ENCODE results near the gene CFL2. TPM values are rescaled to one million over a fixed set of nuclear protein-coding genes. Genes with fewer than 3 reads are reported as not detected.

CFL2 gene
- total and polyA plus RNA-seq, 8 donors: 22.0 to 214 (median 43.0) TPM

- Histone ChIP-seq H3K4me3 (no peak overlapping the region), H3K27me3 (no peaks in the 10 kb centered on the region), H3K27ac (peak overlapping the region in 1 of 5 donors; percentile 16), H3K36me3 (no peaks in the 10 kb centered on the region), H3K4me1 (no peaks in the 10 kb centered on the region), H3K9me3 (peaks cover 0 to 7% (median 0%) of the 10 kb centered on the region in 4 donors)
- intact Hi-C loops (cut with DNase I; ENCODE audit: low total_unique reads): no loop called here
- DNase-seq: peak in 1 of 2 donors; percentile 73
- TF ChIP-seq EP300 (IDR thresholded peaks at IDR 0.05) (no peak), POLR2AphosphoS5 (IDR thresholded peaks at IDR 0.05) (no peak), CTCF (IDR thresholded peaks at IDR 0.05) (no peak), POLR2A (IDR thresholded peaks at IDR 0.05) (no peak)
- 32 to 45% (median 38%) methylated on average over 2 of the region's 2 CpGs for WGBS, 5 donors
Measured at GRCh38 chr14:34665785-34666435, 48.5 kb downstream of the CFL2 start.

- Histone ChIP-seq H3K4me3 (no peak overlapping the region), H3K27me3 (no peaks in the 10 kb centered on the region), H3K9me3 (peaks cover 0 to 7% (median 0%) of the 10 kb centered on the region in 4 donors), H3K27ac (no peak overlapping the region), H3K4me1 (no peaks in the 10 kb centered on the region), H3K36me3 (no peaks in the 10 kb centered on the region)
- intact Hi-C loops (cut with DNase I; ENCODE audit: low total_unique reads): no loop called here
- 87 to 97% (median 89%) methylated on average over 4 of the region's 4 CpGs for WGBS, 5 donors
- TF ChIP-seq POLR2A (IDR thresholded peaks at IDR 0.05): no peak
- no peak for TF ChIP-seq POLR2AphosphoS5 (IDR thresholded peaks at IDR 0.05)
- no peak for TF ChIP-seq CTCF (IDR thresholded peaks at IDR 0.05)
- no peak for TF ChIP-seq EP300 (IDR thresholded peaks at IDR 0.05)
- no peak for DNase-seq
Measured at GRCh38 chr14:34662561-34663088, 51.8 kb downstream of the CFL2 start.

- no peaks in the 10 kb centered on the region for H3K4me1 ChIP-seq
- H3K27ac ChIP-seq: no peak overlapping the region
- peaks cover 0 to 7% (median 0%) of the 10 kb centered on the region in 4 donors for H3K9me3 ChIP-seq
- no peaks in the 10 kb centered on the region for H3K36me3 ChIP-seq
- TF ChIP-seq POLR2AphosphoS5 (IDR thresholded peaks at IDR 0.05): no peak
- no peak for TF ChIP-seq CTCF (IDR thresholded peaks at IDR 0.05)
- TF ChIP-seq POLR2A (IDR thresholded peaks at IDR 0.05): no peak
- TF ChIP-seq EP300 (IDR thresholded peaks at IDR 0.05): no peak
- intact Hi-C loops (cut with DNase I; ENCODE audit: low total_unique reads): no loop called here
- DNase-seq: no peak
- no peak overlapping the region for H3K4me3 ChIP-seq
- H3K27me3 ChIP-seq: no peaks in the 10 kb centered on the region
Measured at GRCh38 chr14:34660796-34661195, 53.6 kb downstream of the CFL2 start.

Small RNAs within 50 kb of the gene (small RNA-seq; reads per million reads assigned to genes)
- gene RNU6-1261P: 0 reads per million in 4 donors

Other genes with a start within 250 kb of the CFL2 start
- gene EAPP, start 174.9 kb downstream of the CFL2 start, total RNA-seq: 10 to 100 TPM; 15.8 to 95.3 (median 30.1) TPM
- gene EAPP, start 174.9 kb downstream of the CFL2 start, polyA plus RNA-seq: 10 to 100 TPM; 29.3 to 57.0 (median 39.4) TPM
- gene SNX6, start 84.4 kb downstream of the CFL2 start, total RNA-seq: 100 to 1,000 TPM in 1 of 5 donors, 10 to 100 TPM in 4; 30.6 to 124 (median 42.0) TPM
- gene SNX6, start 84.4 kb downstream of the CFL2 start, polyA plus RNA-seq: 10 to 100 TPM; 23.7 to 60.2 (median 53.6) TPM
- gene BAZ1A, start 160.8 kb upstream of the CFL2 start, total RNA-seq: 100 to 1,000 TPM in 1 of 5 donors, 10 to 100 TPM in 4; 31.2 to 110 (median 49.4) TPM
- gene BAZ1A, start 160.8 kb upstream of the CFL2 start, polyA plus RNA-seq: 10 to 100 TPM; 13.3 to 30.2 (median 21.0) TPM